Epithelial cell of esophagus (primary cell): ENCODE measurements around the gene C11orf21.
"Not testable (repeated sequence)": the region's sequence is repeated elsewhere in the genome, so short reads cannot be mapped to it uniquely, and the experiment has no call there.

ENCODE experiments used
- DNase-seq: peaks from one replicate; pipeline ENCODE4 v3.0.0; 2010; ENCODE audit warnings: low read depth
- H3K4me3 ChIP-seq: 2 replicates; pipeline ENCODE4 v1.5.1; 2011; ENCODE audit warnings: mild to moderate bottlenecking, low read length, control low read depth
- CTCF ChIP-seq: IDR thresholded peaks from 2 replicates; pipeline ENCODE4 v1.5.1; 2011; ENCODE audit warnings: low read depth, mild to moderate bottlenecking, low read length, control low read depth, inconsistent platforms; ENCODE audit not compliant: insufficient read depth; ENCODE audit errors: missing control alignments

The C11orf21 gene

GRCh38 chr11:2293531-2293971 lies 8.2 kb downstream of the C11orf21 start:
- no peak for DNase-seq
- TF ChIP-seq CTCF: no peak
- H3K4me3 ChIP-seq: no peak overlapping the region

GRCh38 chr11:2290351-2290841 lies 11.3 kb downstream of the C11orf21 start:
- TF ChIP-seq CTCF: no peak

GRCh38 chr11:2289859-2290258 lies 11.9 kb downstream of the C11orf21 start:
- no peak for TF ChIP-seq CTCF
- DNase-seq: no peak
- no peak overlapping the region for H3K4me3 ChIP-seq

More at GRCh38 chr11:2290351-2290841, 11.3 kb downstream of the C11orf21 start:
- no peak for DNase-seq
- H3K4me3 ChIP-seq: no peak overlapping the region

- no peak for DNase-seq
- no peak for TF ChIP-seq CTCF
- no peak overlapping the region for H3K4me3 ChIP-seq
These were observed 12.4 kb downstream of the C11orf21 start for GRCh38 chr11:2289350-2289749.

GRCh38 chr11:2287091-2287490 lies 14.6 kb downstream of the C11orf21 start:
- no peak for DNase-seq
- no peak for TF ChIP-seq CTCF
- no peak overlapping the region for H3K4me3 ChIP-seq

- DNase-seq, H3K4me3 ChIP-seq: not testable (repeated sequence)
These were observed 15.4 kb downstream of the C11orf21 start for GRCh38 chr11:2286350-2286749.

GRCh38 chr11:2280208-2280607 lies 21.5 kb downstream of the C11orf21 start:
- no peak for TF ChIP-seq CTCF
- H3K4me3 ChIP-seq: no peak overlapping the region
- DNase-seq: no peak
